NOMO-1 treated with dmso at 0.1 percent for 144 hours (cell line): ENCODE measurements around the gene ITSN2.
"Not testable (repeated sequence)": the region's sequence is repeated elsewhere in the genome, so short reads cannot be mapped to it uniquely, and the experiment has no call there.

ENCODE experiments used
- DNase-seq: peaks from one replicate; lab custom pipeline; 2025; ENCODE audit not compliant: unreplicated experiment; lab: John Stamatoyannopoulos, UW

Gene ITSN2

GRCh38 chr2:24221343-24222050 is 138.8 kb downstream of the ITSN2 start:
- no peak for DNase-seq

DNA sequence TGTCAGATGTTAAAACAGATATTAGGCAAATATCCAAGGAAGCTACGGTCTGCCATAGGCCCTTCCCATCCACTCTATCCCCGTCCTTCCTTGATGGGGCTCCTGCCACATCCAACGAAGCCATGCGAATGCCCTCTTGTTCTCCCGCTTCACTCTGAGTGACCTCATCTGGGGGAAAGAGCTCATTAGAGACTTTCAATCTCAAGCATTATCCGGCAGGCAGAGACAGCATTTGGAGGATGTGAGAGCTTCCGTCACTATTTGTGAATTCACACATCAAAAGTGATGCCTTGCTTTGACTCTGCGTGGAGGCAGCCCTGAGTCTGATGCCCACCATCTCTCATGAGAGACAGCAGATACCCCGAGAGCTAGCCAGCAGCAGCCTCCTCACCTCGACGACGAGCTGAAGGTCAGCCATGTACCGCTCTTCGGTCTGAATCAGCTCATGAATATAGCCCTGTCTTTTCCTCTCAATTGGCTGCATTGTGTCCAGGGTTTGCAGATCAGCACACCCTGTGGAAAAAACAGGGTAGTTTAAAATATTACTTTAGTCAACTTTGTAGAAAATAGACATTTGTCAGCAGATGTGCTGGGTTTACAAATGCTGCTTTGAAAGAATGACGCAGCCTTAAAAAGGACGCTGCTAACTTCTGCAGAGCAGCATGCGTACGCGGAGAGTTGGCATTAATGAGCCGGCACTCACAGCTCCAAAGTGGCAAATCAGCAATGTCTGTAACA is 139.6 kb downstream of the ITSN2 start:
- DNase-seq = no peak

DNA sequence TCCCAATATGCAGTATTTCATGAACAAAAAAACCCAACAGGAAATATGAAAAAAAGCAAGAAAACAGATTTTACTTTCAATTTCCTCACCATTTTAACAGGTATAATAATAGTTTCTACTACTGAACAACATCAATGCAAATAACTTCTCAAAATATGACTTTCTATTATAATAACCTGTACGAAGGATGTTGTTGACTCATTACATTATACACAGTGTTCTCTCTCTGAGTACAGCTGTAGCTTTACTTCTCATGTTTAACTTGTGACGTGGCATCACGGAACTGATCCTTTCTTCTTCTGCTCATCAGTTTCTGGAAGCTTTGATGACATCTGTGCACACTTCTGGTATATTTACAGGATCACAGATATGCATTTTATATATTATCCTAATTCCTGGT is 145.5 kb downstream of the ITSN2 start:
- DNase-seq = no peak

DNA sequence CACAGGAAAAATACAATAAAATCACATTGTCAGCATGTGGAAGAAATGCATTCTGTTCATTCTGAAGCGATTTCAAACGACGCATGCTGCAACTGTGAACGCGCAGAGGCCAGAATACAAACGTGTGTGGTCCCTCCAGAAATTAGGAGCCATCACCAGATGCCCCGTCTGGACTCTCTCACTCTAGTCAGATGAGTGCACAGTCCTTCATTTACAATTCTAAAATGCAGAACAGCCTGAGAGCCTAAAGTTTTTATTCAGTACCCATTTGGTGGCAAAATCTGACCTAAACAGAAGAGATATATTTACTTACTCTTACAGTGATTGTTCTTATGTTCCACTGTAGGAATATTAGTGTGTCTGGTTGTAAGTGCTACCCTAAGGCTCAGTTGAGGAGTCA is 148.9 kb downstream of the ITSN2 start:
- no peak for DNase-seq

DNA sequence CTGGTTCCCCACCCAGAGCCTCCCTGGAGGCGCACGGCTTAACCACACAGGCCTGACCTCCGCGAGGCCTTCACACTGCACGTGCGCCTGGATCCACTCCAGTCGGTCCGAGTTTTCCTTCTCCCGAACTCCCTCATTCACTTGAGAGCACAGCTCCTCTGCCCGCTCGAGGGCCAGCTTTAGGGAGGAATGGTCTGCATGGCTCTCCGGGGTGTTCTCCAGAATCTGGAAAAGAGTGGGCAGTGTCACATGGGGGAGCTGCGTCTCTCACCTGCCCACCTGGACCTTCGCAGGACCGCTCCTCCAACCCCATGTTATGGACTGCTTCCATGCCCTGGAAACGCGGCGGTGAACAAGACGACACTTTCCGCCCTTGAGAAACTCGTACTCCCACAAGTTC is 149.6 kb downstream of the ITSN2 start:
- DNase-seq = no peak

DNA sequence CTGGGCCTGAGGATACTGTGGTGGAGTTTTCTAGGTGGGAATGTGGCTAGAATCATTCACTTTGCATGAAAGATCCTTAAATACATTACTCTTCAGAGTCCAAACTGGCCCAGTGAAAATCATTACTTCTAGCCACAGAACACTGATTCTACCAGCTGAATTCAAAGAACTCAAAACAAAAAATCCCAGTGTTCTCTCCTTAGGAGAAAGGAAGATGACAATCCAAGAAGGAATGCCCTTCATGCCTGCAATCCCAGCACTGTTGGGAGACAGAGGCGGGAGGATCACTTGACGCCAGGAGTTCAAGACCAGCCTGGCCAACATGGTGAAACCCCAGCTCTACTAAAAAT is 150.3 kb downstream of the ITSN2 start:
- DNase-seq = no peak

DNA sequence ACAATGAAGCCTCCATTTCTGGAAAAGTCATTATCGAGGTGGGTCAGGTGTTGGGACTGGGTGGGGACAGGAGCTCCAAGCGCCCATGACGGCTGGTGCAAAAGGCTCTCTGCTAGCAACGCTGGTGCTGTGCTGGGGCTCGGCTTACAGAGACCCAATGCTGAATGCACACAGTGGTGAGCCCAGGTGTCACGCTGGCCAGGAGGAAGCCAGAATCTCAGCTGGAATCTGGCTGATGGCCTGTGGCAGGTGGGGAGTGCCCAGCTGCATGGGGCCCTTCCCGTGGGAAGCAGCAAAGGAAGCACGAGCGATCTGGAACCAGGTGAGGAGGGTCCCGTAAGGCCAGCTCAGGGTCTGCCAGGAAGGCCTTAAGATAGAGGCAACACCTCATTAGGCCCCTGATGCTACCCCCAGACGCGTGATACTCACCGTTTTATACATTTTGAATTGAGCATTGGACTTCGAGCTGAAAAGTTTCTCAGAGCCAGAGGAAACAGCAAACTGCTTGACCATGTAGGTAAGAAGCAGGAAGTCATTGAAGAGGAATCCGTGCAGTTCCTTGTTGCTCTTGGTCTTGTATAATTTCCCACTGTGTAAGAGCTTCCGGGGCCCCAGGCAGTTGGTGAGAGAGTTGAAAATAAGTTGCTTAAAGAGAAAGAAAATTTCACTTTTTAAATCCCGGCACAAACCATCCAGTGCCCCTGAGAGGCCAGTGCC is 150.8 kb downstream of the ITSN2 start:
- DNase-seq = no peak

DNA sequence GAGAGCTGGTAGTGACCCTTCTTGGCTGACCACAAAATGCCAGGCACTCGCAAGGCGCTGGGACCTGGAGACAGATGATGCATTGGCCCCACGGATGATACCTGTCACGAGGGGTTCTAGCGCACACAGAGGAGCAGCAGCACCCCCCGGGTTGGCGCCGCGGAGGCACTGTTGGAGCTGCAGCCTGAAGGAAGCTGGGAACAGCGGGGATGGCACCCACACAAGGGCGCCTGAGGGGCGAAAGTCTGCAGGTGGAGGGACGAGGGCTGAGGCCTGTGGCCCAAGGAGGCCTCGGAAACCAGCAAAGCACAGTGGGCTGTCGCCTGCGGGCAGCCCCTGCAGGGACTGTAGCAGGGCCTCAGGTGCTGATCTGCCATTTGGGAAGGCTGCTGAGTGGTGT is 151.8 kb downstream of the ITSN2 start:
- DNase-seq = no peak

DNA sequence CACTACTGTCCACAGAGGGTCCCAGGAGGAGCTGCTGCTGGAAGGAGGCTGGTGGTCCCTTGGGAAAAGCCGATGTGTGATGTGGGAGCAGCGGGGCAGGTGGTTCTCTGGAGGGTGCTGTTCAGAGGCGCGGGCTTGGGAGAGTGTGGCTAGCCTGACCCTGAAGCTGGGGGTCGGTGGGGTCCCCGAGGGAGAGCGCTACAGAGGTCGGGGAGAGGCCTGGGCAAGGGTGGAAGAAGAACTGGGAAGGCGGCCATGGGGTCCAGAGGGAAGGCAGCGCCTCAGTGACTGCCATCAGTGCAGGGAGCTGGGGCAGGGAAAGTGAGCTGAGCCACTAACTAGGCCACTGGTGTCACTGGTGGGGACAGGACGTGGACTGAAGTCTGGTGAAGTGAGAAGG is 153.0 kb downstream of the ITSN2 start:
- DNase-seq = no peak

DNA sequence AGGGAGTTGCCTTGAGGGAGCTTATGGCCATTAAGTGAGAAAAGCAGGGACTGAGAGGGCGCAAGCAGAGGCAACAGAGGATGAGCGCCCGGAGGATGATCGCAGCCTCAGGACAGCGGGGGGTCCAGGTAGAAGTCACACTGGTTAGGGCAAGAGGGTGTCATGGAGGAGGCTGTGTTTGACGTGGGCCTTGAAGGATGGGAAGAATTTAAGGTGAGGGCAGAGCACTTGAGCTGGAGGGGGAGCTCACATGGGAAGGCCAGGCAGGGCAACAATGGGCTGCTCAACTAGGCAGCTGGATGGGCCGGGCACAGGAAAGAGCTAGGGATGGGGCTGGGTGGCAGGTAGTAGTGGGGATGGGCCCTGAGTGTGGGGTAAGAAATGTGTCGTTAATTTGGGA is 153.6 kb downstream of the ITSN2 start:
- no peak for DNase-seq

DNA sequence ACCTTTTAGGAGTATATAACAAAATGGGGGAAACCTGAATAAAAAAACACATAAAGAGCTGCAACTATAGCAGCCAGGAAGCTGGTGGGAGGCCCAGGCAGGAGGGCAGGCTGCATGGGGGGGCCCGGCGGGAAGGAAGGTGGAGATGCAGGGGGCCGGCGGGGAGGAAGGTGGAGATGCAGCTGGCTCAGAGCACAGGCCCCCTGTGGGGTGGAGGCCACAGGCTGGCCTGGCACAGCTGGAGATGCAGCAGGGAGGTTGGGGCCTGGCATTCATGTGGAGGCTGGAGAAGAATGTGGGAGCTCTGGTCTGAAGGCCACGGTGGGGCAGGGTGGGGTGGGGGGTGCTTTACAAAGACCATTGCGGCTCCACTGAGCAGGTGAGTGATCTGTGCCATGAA is 154.1 kb downstream of the ITSN2 start:
- no peak for DNase-seq

GRCh38 chr2:24205131-24205530 is 155.2 kb downstream of the ITSN2 start:
- no peak for DNase-seq

DNA sequence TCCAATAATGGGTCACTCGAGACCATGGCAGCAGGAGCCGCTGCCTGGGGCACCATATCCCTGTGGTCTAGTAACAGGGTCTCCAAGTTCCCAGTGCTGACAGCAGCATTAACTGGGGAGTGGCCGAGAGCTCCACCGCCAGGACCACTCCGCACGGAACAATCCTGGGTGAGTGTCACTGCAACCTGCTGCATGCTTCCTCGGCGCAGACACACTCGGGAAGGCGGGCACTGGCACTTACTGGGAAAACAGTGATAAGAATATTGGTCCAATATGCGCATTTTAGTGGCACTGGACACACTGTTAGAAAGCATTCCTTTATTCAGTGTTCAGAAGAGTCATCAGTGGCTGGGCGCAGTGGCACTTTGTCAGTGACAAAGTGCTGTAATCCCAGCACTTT is 155.8 kb downstream of the ITSN2 start:
- no peak for DNase-seq

DNA sequence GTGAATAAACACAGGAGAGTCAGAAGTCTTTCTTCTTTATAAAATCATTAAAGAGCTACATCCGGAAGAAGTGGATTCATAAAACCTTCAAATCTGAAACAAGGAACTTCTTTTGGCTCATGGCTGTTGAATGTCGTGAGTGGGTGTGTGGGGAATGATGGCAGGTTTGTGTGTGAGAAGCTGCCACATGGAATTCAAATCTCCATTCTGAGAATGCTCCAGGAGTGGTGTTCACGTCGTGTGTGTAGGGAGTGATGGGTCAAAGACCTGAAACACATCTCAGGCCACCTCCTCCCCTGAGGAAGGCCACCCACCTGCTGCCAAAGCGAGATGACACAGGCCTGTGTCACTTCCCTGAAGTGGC is 156.6 kb downstream of the ITSN2 start:
- DNase-seq = no peak

GRCh38 chr2:24203029-24203786 is 157.1 kb downstream of the ITSN2 start:
- no peak for DNase-seq

DNA sequence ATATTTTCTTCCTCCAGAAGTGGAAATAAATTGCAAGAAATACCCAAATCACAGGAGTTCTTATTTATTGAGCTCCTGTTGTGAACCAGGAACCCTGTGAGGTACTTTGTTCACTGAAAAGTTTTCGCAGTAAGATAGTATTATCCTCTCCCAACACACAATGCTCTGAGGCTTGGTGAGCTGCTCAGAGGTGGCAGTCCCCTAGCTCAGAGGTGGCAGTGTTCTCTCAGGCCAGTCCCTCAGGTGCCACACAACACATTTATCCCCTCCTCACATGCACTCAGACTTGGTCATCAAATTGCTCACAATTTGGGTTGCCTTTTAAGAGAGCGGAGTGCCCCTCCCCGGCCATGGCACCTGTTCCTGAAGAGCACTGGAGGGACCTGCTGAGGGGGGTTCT is 159.5 kb downstream of the ITSN2 start:
- DNase-seq = no peak

- no peak for DNase-seq
These were observed 160.3 kb downstream of the ITSN2 start for GRCh38 chr2:24199968-24200590.

DNA sequence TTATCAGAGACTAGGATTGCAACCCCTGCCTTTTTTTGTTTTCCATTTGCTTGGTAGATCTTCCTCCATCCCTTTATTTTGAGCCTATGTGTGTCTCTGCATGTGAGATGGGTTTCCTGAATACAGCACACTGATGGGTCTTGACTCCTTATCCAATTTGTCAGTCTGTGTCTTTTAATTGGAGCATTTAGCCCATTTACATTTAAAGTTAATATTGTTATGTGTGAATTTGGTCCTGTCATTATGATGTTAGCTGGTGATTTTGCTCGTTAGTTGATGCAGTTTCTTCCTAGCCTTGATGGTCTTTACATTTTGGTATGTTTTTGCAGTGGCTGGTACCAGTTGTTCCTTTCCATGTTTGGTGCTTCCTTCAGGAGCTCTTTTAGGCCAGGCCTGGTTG is 163.1 kb downstream of the ITSN2 start:
- not testable (repeated sequence) for DNase-seq

DNA sequence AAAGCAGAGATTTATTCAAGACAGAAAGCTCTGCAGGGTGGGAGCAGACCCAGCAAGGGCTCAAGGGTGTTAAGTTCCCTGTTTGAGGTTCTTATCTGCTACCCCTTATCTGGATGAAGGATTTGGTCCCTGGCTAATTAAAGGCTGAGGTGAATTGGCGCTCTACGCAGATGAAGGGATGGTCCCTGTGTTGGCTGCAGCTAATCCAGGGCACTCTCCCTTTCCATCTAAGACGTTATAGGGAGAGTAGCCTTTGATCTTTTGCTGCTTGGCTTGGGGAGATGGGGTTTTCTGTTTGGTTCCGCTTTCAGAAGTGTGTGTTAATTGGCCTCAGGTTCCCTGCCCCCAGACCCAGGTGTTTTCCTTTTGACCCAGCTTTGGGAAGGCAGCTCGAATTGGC is 168.5 kb downstream of the ITSN2 start:
- no peak for DNase-seq

- no peak for DNase-seq
These were observed 169.2 kb downstream of the ITSN2 start for GRCh38 chr2:24191156-24191555.

DNA sequence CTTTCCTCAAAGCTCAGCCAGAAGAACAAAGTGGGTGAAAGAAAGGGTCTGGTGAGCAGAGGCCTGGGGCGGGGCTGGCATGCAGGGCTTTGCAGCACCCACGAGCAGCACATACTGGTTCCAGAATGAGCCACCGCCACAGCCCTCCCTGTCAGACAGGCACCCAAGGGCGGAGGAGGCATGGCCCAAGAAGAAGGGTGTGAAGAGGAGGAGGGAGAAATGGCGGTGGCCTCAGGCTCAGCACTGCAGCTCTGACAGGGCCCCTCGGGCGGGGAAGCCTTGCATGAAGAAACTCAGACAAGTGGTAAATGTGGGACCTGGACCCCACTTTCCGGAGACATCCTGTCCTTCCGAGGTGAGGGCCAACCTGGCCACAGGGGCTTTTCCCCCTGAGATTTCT is 169.8 kb downstream of the ITSN2 start:
- DNase-seq = no peak
